A549 (cell line): ENCODE results near the gene BRAT1. TPM values are rescaled to one million over a fixed set of nuclear protein-coding genes. Genes with fewer than 3 reads are reported as not detected.

Experiments
- ATAC-seq, 2 experiments: fragments of 200-7000 bp in 1 of 2; fragments of >200 bp in 1 of 2; cut with Nextera tagmentation in 1 of 2; cut with Tn5 transposase in 1 of 2; 3 replicates each; pipeline versions ENCODE4 v1.8.0 to v1.9.1; 2018 to 2020; ENCODE audit warnings: mild to moderate bottlenecking in 1 of 2, moderate library complexity in 1 of 2
- CTCF ChIA-PET: fragments of 300-600 bp; sonication (Branson Sonifier 250); formaldehyde crosslinking; extraction: SDS; loops from one replicate; lab custom pipeline; 2021; ENCODE audit warnings: antibody characterized with exemption, inconsistent platforms; lab: Yijun Ruan, JAX
- POLR2A ChIA-PET: fragments of 350-600 bp; formaldehyde crosslinking; extraction: SDS; loops from one replicate; lab custom pipeline; 2021; ENCODE audit warnings: antibody characterized with exemption, inconsistent platforms; lab: Yijun Ruan, JAX
- DNase-seq, 2 experiments: peaks; one replicate each; pipeline versions ENCODE4 v3.0.0 to v3.0.0-alpha.2; 2011 to 2016; ENCODE audit warnings: low read depth in 1 of 2, low spot score in 1 of 2
- FAIRE-seq: peaks from 2 replicates; lab custom pipeline; 2011; peaks lifted over from hg19 to GRCh38; lab: Jason Lieb, UNC
- H3K27ac ChIP-seq, 2 experiments: fragments of >200 bp; sonication (Bioruptor Twin); formaldehyde crosslinking; 3 replicates each; pipeline ENCODE4 v1.5.1; 2016 to 2017
- H3K4me1 ChIP-seq: fragments of >200 bp; sonication (Bioruptor Twin); formaldehyde crosslinking; 3 replicates; pipeline ENCODE4 v1.6.1; 2016
- H3K4me2 ChIP-seq: fragments of >200 bp; sonication (Bioruptor Twin); formaldehyde crosslinking; 3 replicates; pipeline ENCODE4 v1.6.1; 2016
- H3K4me3 ChIP-seq: fragments of >200 bp; sonication (Bioruptor Twin); formaldehyde crosslinking; 3 replicates; pipeline ENCODE4 v1.5.1; 2016
- H3K9me3 ChIP-seq: fragments of >200 bp; sonication (Bioruptor Twin); formaldehyde crosslinking; 3 replicates; pipeline ENCODE4 v1.6.1; 2016
- CBX2 ChIP-seq: fragments of 200-600 bp; sonication (generic); IDR thresholded peaks from 2 replicates; pipeline ENCODE4 v1.6.1; 2016; ENCODE audit warnings: low read depth, mild to moderate bottlenecking, borderline replicate concordance
- EHF ChIP-seq: fragments of 250-450 bp; sonication (Bioruptor Pico); IDR thresholded peaks from 2 replicates; pipeline ENCODE4 v1.5.0; 2020; ENCODE audit warnings: mild to moderate bottlenecking
- ELK1 ChIP-seq: fragments of 150-350 bp; IDR thresholded peaks from 2 replicates; pipeline ENCODE4 v1.6.1; 2014; ENCODE audit warnings: low read depth, mild to moderate bottlenecking, low read length
- ESRRA ChIP-seq: fragments of 150-350 bp; IDR thresholded peaks from 2 replicates; pipeline ENCODE4 v1.6.1; 2014; ENCODE audit warnings: mild to moderate bottlenecking, low read length, borderline replicate concordance
- GATA3 ChIP-seq: IDR thresholded peaks from 2 replicates; pipeline ENCODE4 v1.6.1; 2012; ENCODE audit warnings: borderline replicate concordance
- HDAC2 ChIP-seq: fragments of 200-600 bp; sonication (generic); IDR thresholded peaks from 2 replicates; pipeline ENCODE4 v1.6.1; 2016
- HMGXB4 ChIP-seq: fragments of 250-450 bp; sonication (Bioruptor Pico); IDR thresholded peaks from 2 replicates; pipeline ENCODE4 v1.5.0; 2021; ENCODE audit warnings: mild to moderate bottlenecking, moderate library complexity, borderline replicate concordance
- HOXA7 ChIP-seq: fragments of 250-450 bp; sonication (Bioruptor Pico); IDR thresholded peaks from 2 replicates; pipeline ENCODE4 v1.5.0; 2020; ENCODE audit warnings: mild to moderate bottlenecking, moderate library complexity
- HOXB5 ChIP-seq: fragments of 250-450 bp; sonication (Bioruptor Pico); IDR thresholded peaks from 2 replicates; pipeline ENCODE4 v1.5.0; 2020; ENCODE audit warnings: mild to moderate bottlenecking, moderate library complexity
- KDM1A ChIP-seq: fragments of 200-600 bp; sonication (generic); IDR thresholded peaks from 2 replicates; pipeline ENCODE4 v1.6.1; 2016; ENCODE audit warnings: low read depth, mild to moderate bottlenecking
- KDM5A ChIP-seq: fragments of 200-600 bp; sonication (generic); IDR thresholded peaks from 2 replicates; pipeline ENCODE4 v1.6.1; 2016; ENCODE audit warnings: antibody characterized with exemption, mild to moderate bottlenecking
- NPAS2 ChIP-seq: fragments of 250-450 bp; sonication (Bioruptor Pico); IDR thresholded peaks from 2 replicates; pipeline ENCODE4 v1.8.0; 2022; ENCODE audit warnings: mild to moderate bottlenecking, moderate library complexity, borderline replicate concordance
- POLR2A ChIP-seq: IDR thresholded peaks from 2 replicates; pipeline ENCODE4 v1.6.1; 2012; ENCODE audit warnings: mild to moderate bottlenecking, low read length
- RCOR1 ChIP-seq: fragments of 150-350 bp; IDR thresholded peaks from 2 replicates; pipeline ENCODE4 v1.6.1; 2014; ENCODE audit warnings: antibody characterized with exemption, low read length, low read depth
- REST ChIP-seq: fragments of 200-600 bp; sonication (generic); IDR thresholded peaks from 2 replicates; pipeline ENCODE4 v1.6.1; 2016; ENCODE audit warnings: antibody characterized with exemption, mild to moderate bottlenecking, moderate library complexity
- SREBF2 ChIP-seq: fragments of 450-650 bp; IDR thresholded peaks from 2 replicates; pipeline ENCODE4 v1.6.1; 2014; ENCODE audit warnings: mild to moderate bottlenecking, moderate library complexity
- USF2 ChIP-seq: fragments of 450-650 bp; IDR thresholded peaks from 2 replicates; pipeline ENCODE4 v1.6.1; 2014; ENCODE audit warnings: antibody characterized with exemption
- ZSCAN20 ChIP-seq: fragments of 250-450 bp; sonication (Bioruptor Pico); IDR thresholded peaks from 2 replicates; pipeline ENCODE4 v1.8.0; 2022; ENCODE audit warnings: mild to moderate bottlenecking, moderate library complexity
- WGBS: methylation state at CpG from one replicate; pipeline ENCODE4 v1.1.6; 2017; ENCODE audit errors: missing lambda C conversion rate; 5-methylcytosine and 5-hydroxymethylcytosine counted together
- polyA plus RNA-seq, 4 experiments: library from polyadenylated mRNA; depleted of rRNA in 3 of 4; stranded (reverse); fragments of >200 nt; fragmentation: RNase III in 1 of 4; extraction: RNeasy Plus Mini Kit Qiagen cat#74134 plus additional on column Dnase treatment in 1 of 4; gene quantifications; 2 replicates in 3 of 4; 3 replicates in 1 of 4; pipeline ENCODE4 v1.2.3, GENCODE V29; 2011 to 2017
- TF ChIP-seq, protein P1 (sequence below): IDR thresholded peaks from 2 replicates; pipeline ENCODE4 v1.6.1; 2012
- TF ChIP-seq, protein P2 (sequence below): fragments of 250-450 bp; sonication (Bioruptor Pico); IDR thresholded peaks from 2 replicates; pipeline ENCODE4 v1.5.0; 2020; ENCODE audit warnings: low read depth, mild to moderate bottlenecking, moderate library complexity

Gene BRAT1
- polyA plus RNA-seq, 2 of the 4 experiments (the other 2 are of a cell fraction), result 11.9 to 25.6 TPM

- ChIA-PET CTCF (interaction anchor here (0.9 to 2.6 kb wide), 9 partner anchors 11 to 184 kb away, joined by 3 to 13 read pairs (median 5); no protein-coding TSS in a partner anchor), POLR2A (no interaction called here)
- Histone ChIP-seq H3K4me2 (no peak overlapping the region), H3K4me3 (no peak overlapping the region), H3K4me1 (no peaks in the 10 kb centered on the region), H3K27ac (no peak overlapping the region)
- no peak for ATAC-seq
- no peak for TF ChIP-seq HDAC2
- TF ChIP-seq ELK1, result no peak
- no peak for TF ChIP-seq RCOR1
- TF ChIP-seq HMGXB4, result no peak
- no peak for TF ChIP-seq GATA3
- no peak for TF ChIP-seq HOXB5 (CRISPR knock-in tag)
- no peak for TF ChIP-seq CBX2
- no peak for TF ChIP-seq POLR2A
- TF ChIP-seq, protein P1, sequence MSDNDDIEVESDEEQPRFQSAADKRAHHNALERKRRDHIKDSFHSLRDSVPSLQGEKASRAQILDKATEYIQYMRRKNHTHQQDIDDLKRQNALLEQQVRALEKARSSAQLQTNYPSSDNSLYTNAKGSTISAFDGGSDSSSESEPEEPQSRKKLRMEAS, result no peak
- no peak for TF ChIP-seq HOXA7 (CRISPR knock-in tag)
- TF ChIP-seq KDM1A, result no peak
- no peak for TF ChIP-seq ESRRA
- TF ChIP-seq KDM5A, result no peak
- no peak for TF ChIP-seq EHF (CRISPR knock-in tag)
- TF ChIP-seq, all 56 proteins: peak for 0
- no peaks in the 10 kb centered on the region for H3K9me3 ChIP-seq
- DNase-seq, result no peak
- WGBS, result 76% methylated on average over 6 of the region's 6 CpGs
- no peak for FAIRE-seq
Observed at GRCh38 chr7:2498708-2499107, 56.6 kb downstream of the BRAT1 start.

DNA sequence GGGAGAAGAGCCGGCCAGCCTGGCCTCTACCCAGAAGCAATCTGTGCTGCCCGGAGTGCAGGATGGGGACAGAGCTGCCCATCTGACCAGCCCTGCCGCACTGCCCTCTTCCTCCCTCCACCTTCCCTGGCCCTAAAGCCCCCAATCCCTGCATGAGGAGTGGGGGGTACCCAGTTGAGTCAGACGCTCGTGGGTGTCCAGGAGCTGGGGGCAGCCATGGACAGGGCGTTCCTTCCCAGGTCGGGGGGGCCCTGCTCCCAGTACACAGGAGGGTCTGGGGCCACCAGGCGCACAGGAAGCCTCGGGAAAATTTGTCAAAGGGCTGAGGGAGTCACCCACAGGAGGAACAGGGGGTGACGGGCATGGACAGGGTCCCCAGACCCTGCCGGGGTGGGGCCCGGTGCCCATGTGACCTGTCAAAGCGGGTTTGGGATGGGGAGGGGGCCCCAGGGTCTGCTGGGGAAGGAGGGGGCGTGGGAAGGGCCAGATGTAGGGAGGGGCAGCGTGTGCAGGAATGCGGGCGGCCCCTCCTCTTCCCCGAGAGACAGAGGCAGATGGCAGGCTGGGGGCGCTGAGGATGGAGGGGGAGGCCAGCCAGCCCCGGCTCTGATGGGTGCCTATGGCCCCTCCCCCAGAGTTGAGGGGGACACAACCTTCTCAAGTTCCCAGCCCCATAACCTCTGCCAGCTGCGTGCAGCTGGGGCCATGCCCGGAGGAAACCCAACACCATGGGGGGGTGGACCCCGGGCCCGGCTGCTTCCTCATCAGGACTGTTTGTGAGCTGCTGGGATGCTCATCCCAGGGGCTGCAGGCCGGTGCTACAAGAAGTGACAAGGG, 57.6 kb downstream of the BRAT1 start:
- CTCF ChIA-PET, result interaction anchor here (0.9 to 2.6 kb wide), 8 partner anchors 10 to 185 kb away, joined by 3 to 13 read pairs (median 4); no protein-coding TSS in a partner anchor
- ATAC-seq (no peak), DNase-seq (no peak), FAIRE-seq (no peak)
- 75% methylated on average over 20 of the region's 25 CpGs for WGBS
- no peaks in the 10 kb centered on the region for H3K9me3 ChIP-seq
- H3K27ac ChIP-seq, result no peak overlapping the region
- H3K4me3 ChIP-seq, result no peak overlapping the region
- POLR2A ChIA-PET, result no interaction called here
- H3K4me2 ChIP-seq, result no peak overlapping the region
- no peaks in the 10 kb centered on the region for H3K4me1 ChIP-seq
- TF ChIP-seq ESRRA (no peak), SREBF2 (no peak), USF2 (no peak)

- TF ChIP-seq, protein P2, sequence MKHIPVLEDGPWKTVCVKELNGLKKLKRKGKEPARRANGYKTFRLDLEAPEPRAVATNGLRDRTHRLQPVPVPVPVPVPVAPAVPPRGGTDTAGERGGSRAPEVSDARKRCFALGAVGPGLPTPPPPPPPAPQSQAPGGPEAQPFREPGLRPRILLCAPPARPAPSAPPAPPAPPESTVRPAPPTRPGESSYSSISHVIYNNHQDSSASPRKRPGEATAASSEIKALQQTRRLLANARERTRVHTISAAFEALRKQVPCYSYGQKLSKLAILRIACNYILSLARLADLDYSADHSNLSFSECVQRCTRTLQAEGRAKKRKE (CRISPR knock-in tag), result no peak
- TF ChIP-seq HOXB5 (CRISPR knock-in tag), result no peak
- no peak for TF ChIP-seq REST
- TF ChIP-seq NPAS2 (CRISPR knock-in tag), result no peak
- no peak for TF ChIP-seq ZSCAN20 (CRISPR knock-in tag)
- no peak overlapping the region for H3K4me3 ChIP-seq
- no peaks in the 10 kb centered on the region for H3K4me1 ChIP-seq
- H3K9me3 ChIP-seq, result no peaks in the 10 kb centered on the region
- FAIRE-seq, result no peak
- POLR2A ChIA-PET, result no interaction called here
- WGBS, result 83% methylated on average over 3 of the region's 3 CpGs
- no peak for DNase-seq
- ATAC-seq, result no peak
- CTCF ChIA-PET, result interaction anchor here (2.5 kb wide), 1 partner anchor 13 kb away, joined by 6 read pairs; no protein-coding TSS in a partner anchor
- H3K4me2 ChIP-seq, result no peak overlapping the region
- H3K27ac ChIP-seq, result no peak overlapping the region
Observed at GRCh38 chr7:2497065-2497464, 58.3 kb downstream of the BRAT1 start.
